ENCODE measurements around the gene SLC29A3. TPM values are rescaled to one million over a fixed set of nuclear protein-coding genes. Genes with fewer than 3 reads are reported as not detected.
A peak's percentile ranks its signal among the peaks of the same experiment; 100 is the strongest.

SLC29A3 gene
- total RNA-seq, 1 experiment from 2014 or later: 5.9 TPM

DNA sequence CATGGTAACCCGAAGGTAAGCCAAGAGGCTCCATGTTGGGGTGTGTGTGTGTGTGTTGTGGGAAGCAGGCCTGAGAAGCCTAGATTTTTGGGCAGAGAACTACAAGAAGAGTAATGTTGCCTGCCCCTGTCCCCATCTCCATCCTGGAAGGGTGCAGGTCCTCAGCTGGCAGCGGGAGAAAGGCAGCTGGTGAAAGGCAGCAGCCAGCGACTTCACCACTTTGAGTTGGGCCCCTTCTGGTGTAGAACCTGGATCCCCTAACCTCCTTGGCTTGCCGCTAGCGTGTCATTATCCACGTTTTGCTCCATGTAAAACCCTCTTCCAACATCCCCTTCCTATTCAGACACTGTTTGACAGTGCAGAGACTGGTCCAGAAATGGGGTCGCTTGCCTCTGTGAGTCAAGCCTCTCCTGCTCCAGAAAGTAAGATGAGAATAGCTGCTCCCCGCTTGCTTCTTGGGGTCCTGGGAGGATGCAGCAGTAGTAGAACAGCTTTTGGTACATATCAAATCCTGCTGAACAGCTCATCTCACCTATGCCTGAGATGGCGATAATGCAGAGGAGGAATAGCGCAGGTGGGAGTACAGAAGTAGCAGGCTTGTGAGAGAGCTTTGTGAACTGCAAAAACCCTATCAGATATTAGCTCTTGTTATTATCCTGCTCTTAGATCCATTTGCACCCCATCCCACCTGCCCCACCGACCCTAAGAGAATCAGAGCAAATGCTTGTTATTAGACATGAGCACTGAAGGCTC is 55.6 kb downstream of the SLC29A3 start:
- intact Hi-C loops (cut with micrococcal nuclease): no loop called here
- ATAC-seq: no peak
- H3K27me3 ChIP-seq (ENCODE audit: insufficient read depth, low read length): no peaks in the 10 kb centered on the region
- BruUV-seq (replicated peaks): no TSS peak
- H3K4me3 ChIP-seq (replicated peaks in 1 of 2; ENCODE audit: low read depth in 1 of 2, low read length in 2 of 2): no peak overlapping the region
- peaks cover 8 to 12% of the 10 kb centered on the region in 2 experiments; a peak in 3 of 4 replicates for H3K4me1 ChIP-seq (ENCODE audit: control insufficient read depth in 1 of 2, insufficient read depth in 2 of 2, low read length in 2 of 2)
- H3K9ac ChIP-seq (ENCODE audit: low read length): no peak overlapping the region
- no peaks in the 10 kb centered on the region for H3K79me2 ChIP-seq (ENCODE audit: insufficient read depth, low read length)
- H3K9me2 ChIP-seq (ENCODE audit: insufficient read depth): no peaks in the 10 kb centered on the region
- RAD21 ChIA-PET (ENCODE audit: low non-redundant PET in 1 of 2, low total read pairs in 2 of 2, uncharacterized antibody in 2 of 2, unreplicated experiment in 2 of 2): no interaction called here
- no peak overlapping the region for H3K4me2 ChIP-seq (ENCODE audit: low read length)
- no peaks in the 10 kb centered on the region for H3K9me3 ChIP-seq (ENCODE audit: control insufficient read depth in 1 of 2, insufficient read depth in 1 of 2, low read depth in 1 of 2, low read length in 2 of 2)
- DNase-seq (ENCODE audit: low read depth, low spot score): no peak
- TF ChIP-seq SRF (IDR thresholded peaks at IDR 0.05; ENCODE audit: low read depth): no peak
- CTCF ChIA-PET: interaction anchor here (1.0 to 3.0 kb wide), 2 partner anchors 11 to 55 kb away, joined by 3 to 11 read pairs; partner anchors contain the start of gene SLC29A3
- no peak overlapping the region for H3K27ac ChIP-seq (ENCODE audit: low read depth, low read length)
- POLR2A ChIA-PET: interaction anchor here (3.6 kb wide), 1 partner anchor 9 kb away, joined by 22 read pairs; no protein-coding TSS in a partner anchor
- H3K36me3 ChIP-seq (ENCODE audit: control insufficient read depth in 1 of 2, insufficient read depth in 2 of 2, low read length in 2 of 2): no peaks in the 10 kb centered on the region
- no peak overlapping the region for H2AFZ ChIP-seq (ENCODE audit: low read depth, low read length, poor library complexity, severe bottlenecking)
- H4K20me1 ChIP-seq (ENCODE audit: insufficient read depth): no peaks in the 10 kb centered on the region

DNA sequence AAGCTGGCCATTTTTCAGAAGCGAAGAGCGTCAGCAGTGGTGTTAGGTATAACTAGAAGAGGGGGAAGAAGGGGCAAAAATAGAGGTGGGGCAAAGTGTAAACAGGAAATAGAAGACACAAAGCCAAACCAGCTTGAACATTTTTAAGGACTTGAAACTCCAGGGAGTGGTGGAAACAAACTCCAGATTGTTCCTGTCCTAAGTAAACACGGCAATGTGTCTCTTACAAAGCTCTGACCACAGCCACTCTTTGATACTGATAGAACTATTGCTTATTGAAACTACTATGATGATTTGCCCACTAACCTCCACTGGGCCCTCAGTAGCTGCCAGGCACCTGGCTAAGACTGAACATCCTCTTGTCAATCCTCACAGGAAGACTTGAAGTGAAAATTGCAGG is 56.9 kb downstream of the SLC29A3 start:
- ChIA-PET POLR2A (interaction anchor here (1.6 to 3.6 kb wide), 3 partner anchors 10 to 56 kb away, joined by 7 to 22 read pairs (median 18); partner anchors contain the start of gene SLC29A3), CTCF (interaction anchor here (1.3 to 3.2 kb wide), 4 partner anchors 12 to 323 kb away, joined by 3 to 22 read pairs (median 5); partner anchors contain the start of gene SLC29A3), RAD21 (ENCODE audit: low non-redundant PET in 1 of 2, low total read pairs in 2 of 2, uncharacterized antibody in 2 of 2, unreplicated experiment in 2 of 2) (interaction anchor here in 1 of 2 experiments (0.5 kb wide), 1 partner anchor 38 kb away, joined by 3 read pairs; no protein-coding TSS in a partner anchor)
- no peaks in the 10 kb centered on the region for H4K20me1 ChIP-seq (ENCODE audit: insufficient read depth)
- H3K4me2 ChIP-seq (ENCODE audit: low read length): peak overlapping the region; percentile 76; the same call in 1 of the 2 replicates
- no peaks in the 10 kb centered on the region for H3K79me2 ChIP-seq (ENCODE audit: insufficient read depth, low read length)
- no peak overlapping the region for H3K9ac ChIP-seq (ENCODE audit: low read length)
- DNase-seq (ENCODE audit: low read depth, low spot score): no peak
- intact Hi-C loops (cut with micrococcal nuclease): no loop called here
- 0 out of 4 replicates have a peak overlapping the region, but pooled peaks of 1 of the 2 experiments have one; percentile 69 for H3K4me3 ChIP-seq (replicated peaks in 1 of 2; ENCODE audit: low read depth in 1 of 2, low read length in 2 of 2)
- no peaks in the 10 kb centered on the region for H3K9me2 ChIP-seq (ENCODE audit: insufficient read depth)
- no peak overlapping the region for H2AFZ ChIP-seq (ENCODE audit: low read depth, low read length, poor library complexity, severe bottlenecking)
- no peak overlapping the region for H3K27ac ChIP-seq (ENCODE audit: low read depth, low read length)
- peaks cover 8 to 12% of the 10 kb centered on the region in 2 experiments; a peak in 3 of 4 replicates for H3K4me1 ChIP-seq (ENCODE audit: control insufficient read depth in 1 of 2, insufficient read depth in 2 of 2, low read length in 2 of 2)
- no peaks in the 10 kb centered on the region for H3K9me3 ChIP-seq (ENCODE audit: control insufficient read depth in 1 of 2, insufficient read depth in 1 of 2, low read depth in 1 of 2, low read length in 2 of 2)
- TF ChIP-seq YY1 (IDR thresholded peaks at IDR 0.05; ENCODE audit: extremely low read depth, insufficient replicate concordance, low read depth, low read length) (no peak), MAX (IDR thresholded peaks at IDR 0.05) (no peak), CEBPB (IDR thresholded peaks at IDR 0.05; ENCODE audit: low read depth) (no peak), ZBTB33 (IDR thresholded peaks at IDR 0.05; ENCODE audit: extremely low read depth, insufficient replicate concordance, low read length) (no peak), FOSL1 (IDR thresholded peaks at IDR 0.05; ENCODE audit: low read depth) (no peak), EZH2phosphoT487 (IDR thresholded peaks at IDR 0.05; ENCODE audit: borderline replicate concordance) (no peak), EZH2 (IDR thresholded peaks at IDR 0.05) (no peak), SRF (IDR thresholded peaks at IDR 0.05; ENCODE audit: low read depth) (no peak), CBX3 (IDR thresholded peaks at IDR 0.05; ENCODE audit: low read depth) (no peak), ZNF274 (IDR thresholded peaks at IDR 0.05; ENCODE audit: low read depth, low read length) (no peak), ZFX (IDR thresholded peaks at IDR 0.05) (no peak), EGR1 (IDR thresholded peaks at IDR 0.05; ENCODE audit: low read depth) (no peak), TCF7L2 (IDR thresholded peaks at IDR 0.05; ENCODE audit: borderline replicate concordance, extremely low read depth, insufficient read depth, insufficient read length) (no peak), JUND (IDR thresholded peaks at IDR 0.05) (no peak)
- TF ChIP-seq, protein P1, sequence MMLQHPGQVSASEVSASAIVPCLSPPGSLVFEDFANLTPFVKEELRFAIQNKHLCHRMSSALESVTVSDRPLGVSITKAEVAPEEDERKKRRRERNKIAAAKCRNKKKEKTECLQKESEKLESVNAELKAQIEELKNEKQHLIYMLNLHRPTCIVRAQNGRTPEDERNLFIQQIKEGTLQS (IDR thresholded peaks at IDR 0.05): no peak
- ATAC-seq: no peak
- H3K36me3 ChIP-seq (ENCODE audit: control insufficient read depth in 1 of 2, insufficient read depth in 2 of 2, low read length in 2 of 2): no peaks in the 10 kb centered on the region
- H3K27me3 ChIP-seq (ENCODE audit: insufficient read depth, low read length): no peaks in the 10 kb centered on the region
- BruUV-seq (replicated peaks): no TSS peak
